Cardiac fibroblast (primary cell): ENCODE results near the gene GDA.
A peak's percentile ranks its signal among the peaks of the same experiment; 100 is the strongest.

Source experiments
- DNase-seq, 2 donors: peaks; one replicate each; pipeline versions ENCODE4 v3.0.0 to v3.0.0-alpha.2; 2010; ENCODE audit warnings: low read depth in 2 of 2
- H3K4me3 ChIP-seq, 2 donors: replicated peaks in 1 of 2; 1 replicate in 1 of 2; 2 replicates in 1 of 2; pipeline ENCODE4 v1.5.1; 2011; ENCODE audit warnings: low read depth in 2 of 2, low read length in 2 of 2, mild to moderate bottlenecking in 2 of 2, moderate library complexity in 1 of 2
- TF ChIP-seq, protein P1 (sequence below): IDR thresholded peaks from one replicate; pipeline ENCODE4 v1.5.1; 2011; ENCODE audit warnings: low read depth, mild to moderate bottlenecking, low read length, inconsistent platforms

The GDA gene

GRCh38 chr9:72156586-72156985 is 7.3 kb downstream of the GDA start:
- H3K4me3 ChIP-seq = no peak overlapping the region
- TF ChIP-seq, protein P1, sequence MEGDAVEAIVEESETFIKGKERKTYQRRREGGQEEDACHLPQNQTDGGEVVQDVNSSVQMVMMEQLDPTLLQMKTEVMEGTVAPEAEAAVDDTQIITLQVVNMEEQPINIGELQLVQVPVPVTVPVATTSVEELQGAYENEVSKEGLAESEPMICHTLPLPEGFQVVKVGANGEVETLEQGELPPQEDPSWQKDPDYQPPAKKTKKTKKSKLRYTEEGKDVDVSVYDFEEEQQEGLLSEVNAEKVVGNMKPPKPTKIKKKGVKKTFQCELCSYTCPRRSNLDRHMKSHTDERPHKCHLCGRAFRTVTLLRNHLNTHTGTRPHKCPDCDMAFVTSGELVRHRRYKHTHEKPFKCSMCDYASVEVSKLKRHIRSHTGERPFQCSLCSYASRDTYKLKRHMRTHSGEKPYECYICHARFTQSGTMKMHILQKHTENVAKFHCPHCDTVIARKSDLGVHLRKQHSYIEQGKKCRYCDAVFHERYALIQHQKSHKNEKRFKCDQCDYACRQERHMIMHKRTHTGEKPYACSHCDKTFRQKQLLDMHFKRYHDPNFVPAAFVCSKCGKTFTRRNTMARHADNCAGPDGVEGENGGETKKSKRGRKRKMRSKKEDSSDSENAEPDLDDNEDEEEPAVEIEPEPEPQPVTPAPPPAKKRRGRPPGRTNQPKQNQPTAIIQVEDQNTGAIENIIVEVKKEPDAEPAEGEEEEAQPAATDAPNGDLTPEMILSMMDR = no peak
- DNase-seq = no peak

- no peak overlapping the region for H3K4me3 ChIP-seq
- TF ChIP-seq, protein P1 = no peak
- DNase-seq = no peak
Observed at GRCh38 chr9:72158680-72159079, 9.4 kb downstream of the GDA start.

GRCh38 chr9:72160446-72161123 is 11.3 kb downstream of the GDA start:
- DNase-seq = no peak
- TF ChIP-seq, protein P1 = no peak
- H3K4me3 ChIP-seq = no peak overlapping the region

- TF ChIP-seq, protein P1 = no peak
- DNase-seq = peak in 1 of 2 donors; percentile 5
- no peak overlapping the region for H3K4me3 ChIP-seq
Observed at GRCh38 chr9:72165326-72165725, 16.1 kb downstream of the GDA start.

DNA sequence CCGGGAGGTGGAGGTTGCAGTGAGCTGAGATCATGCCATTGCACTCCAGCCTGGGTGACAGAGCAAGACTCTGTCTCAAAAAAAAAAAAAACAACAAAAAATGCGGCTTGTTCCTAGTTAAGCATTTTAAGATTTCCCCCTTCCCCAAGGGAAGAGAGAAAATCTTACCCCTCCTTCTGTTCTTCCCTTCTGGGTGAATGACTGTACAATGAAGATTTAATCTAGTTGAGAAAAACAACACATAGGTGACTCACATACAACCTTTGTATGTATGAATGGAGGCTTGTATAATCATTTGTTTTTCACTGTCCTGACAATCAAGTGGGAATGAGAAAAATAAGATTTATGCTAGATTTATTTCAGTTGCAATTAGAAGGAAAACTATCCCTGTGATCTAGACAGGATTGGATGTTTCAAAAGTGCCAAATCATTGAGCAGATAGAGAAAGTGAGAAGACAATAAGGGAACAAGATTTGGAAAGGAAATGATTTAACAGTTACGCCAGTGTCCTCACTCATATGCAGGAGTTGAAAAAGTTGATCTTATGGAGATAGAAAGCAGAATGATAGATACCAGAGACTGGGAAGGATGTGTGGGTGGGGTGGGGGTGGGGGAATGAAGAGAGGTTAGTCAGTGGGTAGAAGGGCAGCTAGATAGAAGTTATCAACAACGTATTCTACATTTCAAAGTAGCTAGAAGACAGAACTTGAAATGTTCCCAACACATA is 16.7 kb downstream of the GDA start:
- TF ChIP-seq, protein P1 = no peak
- H3K4me3 ChIP-seq = no peak overlapping the region
- peak in 1 of 2 donors; percentile 21 for DNase-seq

GRCh38 chr9:72168075-72168474 is 18.8 kb downstream of the GDA start:
- DNase-seq = no peak
- no peak overlapping the region for H3K4me3 ChIP-seq
- TF ChIP-seq, protein P1 = no peak

- no peak overlapping the region for H3K4me3 ChIP-seq
- TF ChIP-seq, protein P1 = no peak
- no peak for DNase-seq
Observed at GRCh38 chr9:72169178-72169577, 19.9 kb downstream of the GDA start.
